GM21786 (cell line): ENCODE results near the gene CACNA2D1.
"Not testable (repeated sequence)": the region's sequence is repeated elsewhere in the genome, so short reads cannot be mapped to it uniquely, and the experiment has no call there.

Experiments
- ATAC-seq: cut with Tn5 transposase; IDR thresholded peaks from one replicate; pipeline ENCODE4 v1.9.1; 2021; ENCODE audit not compliant: unreplicated experiment

Gene CACNA2D1

GRCh38 chr7:82393840-82394220, 49.7 kb downstream of the CACNA2D1 start:
- ATAC-seq: no peak

- ATAC-seq: no peak
These were observed 50.3 kb downstream of the CACNA2D1 start for GRCh38 chr7:82393076-82393839.

GRCh38 chr7:82390936-82391335, 52.6 kb downstream of the CACNA2D1 start:
- ATAC-seq: no peak

GRCh38 chr7:82389876-82390275, 53.7 kb downstream of the CACNA2D1 start:
- no peak for ATAC-seq

GRCh38 chr7:82388138-82388537, 55.4 kb downstream of the CACNA2D1 start:
- no peak for ATAC-seq

- ATAC-seq: not testable (repeated sequence)
These were observed 57.0 kb downstream of the CACNA2D1 start for GRCh38 chr7:82386571-82386970.

GRCh38 chr7:82384779-82385178, 58.8 kb downstream of the CACNA2D1 start:
- no peak for ATAC-seq

- no peak for ATAC-seq
These were observed 59.5 kb downstream of the CACNA2D1 start for GRCh38 chr7:82384051-82384464.

- no peak for ATAC-seq
These were observed 61.3 kb downstream of the CACNA2D1 start for GRCh38 chr7:82382276-82382675.

- no peak for ATAC-seq
These were observed 66.8 kb downstream of the CACNA2D1 start for GRCh38 chr7:82376739-82377138.

GRCh38 chr7:82375713-82376112, 67.9 kb downstream of the CACNA2D1 start:
- ATAC-seq: no peak

GRCh38 chr7:82375129-82375528, 68.4 kb downstream of the CACNA2D1 start:
- no peak for ATAC-seq

- no peak for ATAC-seq
These were observed 69.5 kb downstream of the CACNA2D1 start for GRCh38 chr7:82373926-82374635.

- no peak for ATAC-seq
These were observed 78.9 kb downstream of the CACNA2D1 start for GRCh38 chr7:82364671-82365070.

- ATAC-seq: no peak
These were observed 79.5 kb downstream of the CACNA2D1 start for GRCh38 chr7:82364048-82364447.

GRCh38 chr7:82362129-82362706, 81.4 kb downstream of the CACNA2D1 start:
- no peak for ATAC-seq

- no peak for ATAC-seq
These were observed 82.8 kb downstream of the CACNA2D1 start for GRCh38 chr7:82360591-82361368.

GRCh38 chr7:82359426-82359825, 84.2 kb downstream of the CACNA2D1 start:
- ATAC-seq: no peak

- no peak for ATAC-seq
These were observed 84.7 kb downstream of the CACNA2D1 start for GRCh38 chr7:82358923-82359322.

- ATAC-seq: no peak
These were observed 85.5 kb downstream of the CACNA2D1 start for GRCh38 chr7:82358009-82358578.

GRCh38 chr7:82348251-82348650, 95.3 kb downstream of the CACNA2D1 start:
- no peak for ATAC-seq
